SU-DHL-6 (cell line): ENCODE measurements around the gene FAM118A.

ENCODE experiments used
- EZH2phosphoT487 ChIP-seq: fragments of 200-600 bp; sonication (generic), shearing (Covaris generic); conservative IDR thresholded peaks from 2 replicates; pipeline ENCODE4 v1.6.1; 2018; ENCODE audit warnings: mild to moderate bottlenecking, antibody characterized with exemption, low read length, moderate library complexity, mixed read lengths
- TF ChIP-seq, protein P1 (sequence below): fragments of 200-600 bp; sonication (generic); IDR thresholded peaks from one replicate; pipeline ENCODE4 v1.5.1; 2017; ENCODE audit warnings: antibody characterized with exemption, mild to moderate bottlenecking, low read length, moderate library complexity; ENCODE audit not compliant: insufficient read depth, poor library complexity, severe bottlenecking

DNA sequence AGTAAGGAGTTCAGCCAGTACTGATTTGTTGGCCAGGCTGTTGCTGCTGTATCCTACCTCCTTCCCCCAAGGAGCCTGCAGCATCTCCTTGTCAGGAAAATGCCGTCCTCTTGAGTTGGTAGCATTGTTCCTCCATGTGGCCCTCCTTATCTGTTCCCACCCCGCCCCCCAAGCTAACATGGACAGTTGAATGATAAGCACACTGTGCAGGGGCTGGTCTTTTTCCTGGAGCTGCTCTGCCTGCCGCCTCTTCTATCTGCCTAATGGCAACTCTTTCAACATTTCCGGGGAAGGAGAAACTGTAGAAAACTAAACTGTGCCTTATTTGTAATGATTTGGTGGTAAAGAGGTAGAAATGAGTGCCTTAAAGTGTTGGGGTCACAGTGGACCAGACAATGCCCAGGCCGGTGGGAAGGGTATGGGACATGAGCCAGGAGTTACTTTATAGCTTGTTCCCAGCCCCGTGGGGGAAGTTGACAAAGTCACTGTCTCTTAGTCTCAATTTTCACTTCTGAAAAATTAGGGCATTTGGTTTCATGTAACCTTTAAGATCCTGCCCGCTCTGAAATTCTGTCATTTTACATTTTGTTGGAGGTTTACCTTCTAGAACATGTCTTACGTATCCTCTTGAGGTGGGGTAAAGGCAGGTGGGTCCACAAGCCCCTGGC lies 4.5 kb downstream of the FAM118A start:
- TF ChIP-seq, protein P1, sequence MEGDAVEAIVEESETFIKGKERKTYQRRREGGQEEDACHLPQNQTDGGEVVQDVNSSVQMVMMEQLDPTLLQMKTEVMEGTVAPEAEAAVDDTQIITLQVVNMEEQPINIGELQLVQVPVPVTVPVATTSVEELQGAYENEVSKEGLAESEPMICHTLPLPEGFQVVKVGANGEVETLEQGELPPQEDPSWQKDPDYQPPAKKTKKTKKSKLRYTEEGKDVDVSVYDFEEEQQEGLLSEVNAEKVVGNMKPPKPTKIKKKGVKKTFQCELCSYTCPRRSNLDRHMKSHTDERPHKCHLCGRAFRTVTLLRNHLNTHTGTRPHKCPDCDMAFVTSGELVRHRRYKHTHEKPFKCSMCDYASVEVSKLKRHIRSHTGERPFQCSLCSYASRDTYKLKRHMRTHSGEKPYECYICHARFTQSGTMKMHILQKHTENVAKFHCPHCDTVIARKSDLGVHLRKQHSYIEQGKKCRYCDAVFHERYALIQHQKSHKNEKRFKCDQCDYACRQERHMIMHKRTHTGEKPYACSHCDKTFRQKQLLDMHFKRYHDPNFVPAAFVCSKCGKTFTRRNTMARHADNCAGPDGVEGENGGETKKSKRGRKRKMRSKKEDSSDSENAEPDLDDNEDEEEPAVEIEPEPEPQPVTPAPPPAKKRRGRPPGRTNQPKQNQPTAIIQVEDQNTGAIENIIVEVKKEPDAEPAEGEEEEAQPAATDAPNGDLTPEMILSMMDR, result no peak
- TF ChIP-seq EZH2phosphoT487, result no peak
